Midbrain (tissue), 1 donor: ENCODE data around the gene SPON1.
A peak's percentile ranks its signal among the peaks of the same experiment; 100 is the strongest.

ENCODE experiments used
- DNase-seq: peaks from one replicate; lab custom pipeline; 2025; lab: John Stamatoyannopoulos, UW

The SPON1 gene

DNA sequence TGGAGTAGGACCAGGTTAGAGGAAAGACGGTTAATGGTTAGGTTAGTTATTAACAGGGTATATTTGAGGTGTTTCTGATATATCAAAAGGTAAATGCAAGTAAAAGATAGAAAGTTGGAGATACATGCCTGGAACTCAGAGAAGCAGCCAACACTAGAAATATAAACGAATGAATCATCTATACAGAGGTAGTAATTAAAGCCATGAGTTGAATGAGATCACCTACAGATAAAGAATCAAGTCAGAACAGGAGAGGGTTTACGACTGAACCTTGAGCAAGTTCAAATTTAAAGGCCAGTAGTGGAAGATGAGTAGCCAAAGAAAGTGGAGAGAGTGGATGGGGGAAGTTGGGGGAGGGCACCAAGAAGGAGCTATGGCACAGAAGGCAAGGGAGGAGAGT lies 73.9 kb downstream of the SPON1 start:
- no peak for DNase-seq

GRCh38 chr11:14041040-14041439 lies 78.5 kb downstream of the SPON1 start:
- DNase-seq = no peak

GRCh38 chr11:14041565-14041964 lies 79.0 kb downstream of the SPON1 start:
- no peak for DNase-seq

DNA sequence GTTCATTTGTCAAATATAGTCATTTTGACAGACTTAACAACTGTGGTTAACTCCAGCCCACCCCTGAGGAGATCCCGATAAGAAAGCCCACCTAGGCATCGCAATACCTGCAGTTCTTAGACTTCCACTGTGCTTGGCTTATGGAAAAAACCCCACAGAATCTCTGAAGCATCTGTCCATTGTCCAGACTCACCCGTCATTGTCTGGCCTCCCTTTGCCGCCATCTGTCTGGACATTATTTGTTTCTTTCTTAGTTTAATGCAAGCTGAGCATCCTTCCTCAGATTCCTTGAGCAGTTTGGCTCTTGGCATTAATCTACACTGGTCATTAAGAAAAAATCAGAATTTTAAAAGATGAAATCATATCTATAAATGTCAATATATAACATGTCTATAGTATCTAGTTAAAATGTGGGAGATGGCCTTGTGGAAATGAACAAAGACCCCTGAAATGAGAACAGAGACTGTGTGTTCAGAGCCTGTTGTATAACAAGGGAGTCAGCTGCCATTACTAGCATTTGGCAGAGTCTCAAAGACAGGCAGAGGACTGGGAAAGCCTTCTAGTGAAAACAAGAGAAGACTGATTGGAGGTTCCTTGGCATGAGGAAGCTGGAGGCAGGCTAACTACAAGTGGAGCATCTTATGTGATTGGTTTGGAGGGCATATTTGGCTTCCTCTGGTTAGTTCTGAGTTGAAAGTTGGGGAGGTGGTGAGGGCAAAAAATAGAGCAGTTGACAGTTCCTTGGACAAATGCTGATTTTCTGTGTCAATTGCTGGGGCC lies 80.4 kb downstream of the SPON1 start:
- DNase-seq = peak; percentile 59

DNA sequence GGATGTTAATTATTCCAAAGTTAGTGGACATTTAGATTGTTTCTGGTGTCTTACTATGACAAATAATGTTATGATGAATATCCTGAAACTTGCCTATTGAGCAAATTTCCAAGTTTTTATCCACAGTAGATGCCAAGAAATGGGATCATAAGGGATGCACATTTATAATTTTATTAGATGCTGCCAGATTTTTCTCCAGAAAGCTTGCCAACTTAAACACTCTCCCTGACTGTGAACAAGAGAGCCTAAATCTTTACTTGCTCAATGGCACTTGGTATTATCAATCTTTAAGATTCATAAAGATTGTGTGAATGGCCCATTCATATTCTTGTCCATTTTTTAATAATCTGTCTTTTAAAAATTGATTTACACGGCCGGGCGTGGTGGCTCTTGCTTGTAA lies 82.4 kb downstream of the SPON1 start:
- no peak for DNase-seq

GRCh38 chr11:14045417-14045816 lies 82.9 kb downstream of the SPON1 start:
- DNase-seq = no peak

DNA sequence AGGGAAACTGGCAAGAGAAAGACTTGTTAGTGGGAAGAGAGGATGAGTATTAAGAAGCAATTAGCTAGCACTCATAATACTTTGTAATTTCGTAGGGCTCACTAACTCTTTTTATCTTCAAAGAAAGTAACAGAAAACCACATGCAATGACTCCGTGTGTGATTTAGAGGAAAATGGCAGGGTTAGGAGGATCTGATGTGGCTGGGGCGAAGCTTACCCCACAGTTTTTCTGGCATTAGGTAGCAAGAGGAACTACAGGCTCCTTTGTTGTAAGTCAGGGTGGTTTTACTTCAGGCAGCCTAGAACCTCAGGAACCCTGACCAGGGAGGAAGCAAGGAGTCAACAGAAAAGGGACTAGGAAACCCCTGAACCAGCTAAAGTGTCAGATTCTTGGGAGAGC lies 89.7 kb downstream of the SPON1 start:
- DNase-seq = no peak

DNA sequence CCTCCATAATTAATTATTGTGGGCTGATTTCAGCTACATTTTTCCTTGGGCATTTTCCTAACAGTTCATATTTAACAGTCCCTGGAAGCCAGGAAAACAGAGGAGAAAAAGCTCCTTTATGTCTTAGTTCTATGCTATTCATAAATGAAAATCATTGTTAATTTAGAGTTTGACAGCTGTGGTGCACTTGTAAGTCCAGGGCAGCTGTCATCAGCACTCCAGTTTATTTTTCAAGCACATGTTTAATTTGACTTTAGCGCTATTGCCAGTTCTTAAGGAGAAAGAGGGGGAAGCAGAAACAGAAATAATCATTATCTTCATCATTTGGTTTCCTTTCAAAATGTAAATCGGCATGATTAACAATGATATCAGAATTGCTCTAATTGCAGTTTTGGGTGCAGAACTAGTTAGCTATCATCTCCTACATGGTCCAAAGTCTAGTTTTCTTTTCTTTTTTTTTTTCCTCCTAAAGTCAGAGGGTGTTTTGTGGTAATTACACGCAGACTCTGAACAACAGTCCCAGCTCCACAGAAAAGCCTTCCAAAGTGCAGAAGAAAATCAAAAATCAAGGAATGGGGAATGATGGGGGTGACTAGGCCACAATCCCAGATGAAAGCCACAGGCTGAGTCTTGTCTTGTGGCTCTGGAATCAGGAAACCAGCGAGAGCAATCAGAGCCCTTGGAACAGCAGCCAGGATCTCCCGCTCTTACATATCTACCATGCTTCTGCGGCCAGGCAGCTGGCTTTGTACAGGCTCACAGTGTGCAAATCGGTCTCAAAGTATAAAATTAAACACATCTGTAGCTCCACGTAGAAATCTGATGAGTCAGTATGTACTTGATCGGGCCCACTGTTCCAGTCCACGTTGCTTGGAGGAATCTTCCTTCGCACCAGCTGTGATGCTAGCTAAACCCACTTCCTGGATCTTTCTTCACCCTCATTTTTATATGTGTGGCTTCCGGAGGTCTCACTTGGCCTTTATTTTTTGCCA lies 91.9 kb downstream of the SPON1 start:
- DNase-seq = no peak

- no peak for DNase-seq
Measured at GRCh38 chr11:14055936-14056335, 93.4 kb downstream of the SPON1 start.

- DNase-seq = no peak
Measured at GRCh38 chr11:14058061-14058460, 95.5 kb downstream of the SPON1 start.

DNA sequence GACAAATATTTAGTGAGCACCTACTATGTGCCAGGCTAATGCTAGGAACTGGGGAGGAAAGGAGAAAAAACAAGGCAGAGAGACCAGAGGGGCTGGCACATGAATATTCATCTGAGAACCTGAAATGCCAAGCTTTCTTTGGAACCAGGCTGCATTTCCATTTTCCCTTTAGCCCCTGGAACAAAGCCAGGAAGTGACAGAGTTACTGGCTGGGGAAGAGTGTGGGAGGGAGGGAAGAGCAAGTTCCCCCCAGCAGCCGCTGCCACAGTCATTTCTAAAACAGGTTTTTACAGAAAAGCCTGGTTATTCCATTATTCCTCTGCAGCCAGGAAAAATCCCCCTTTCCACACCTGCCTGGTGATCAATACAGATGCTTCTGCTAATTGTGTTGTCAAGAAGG lies 97.0 kb downstream of the SPON1 start:
- peak; percentile 61 for DNase-seq

- DNase-seq = no peak
Measured at GRCh38 chr11:14061721-14062120, 99.2 kb downstream of the SPON1 start.

GRCh38 chr11:14065141-14065540 lies 102.6 kb downstream of the SPON1 start:
- DNase-seq = peak; percentile 31

DNA sequence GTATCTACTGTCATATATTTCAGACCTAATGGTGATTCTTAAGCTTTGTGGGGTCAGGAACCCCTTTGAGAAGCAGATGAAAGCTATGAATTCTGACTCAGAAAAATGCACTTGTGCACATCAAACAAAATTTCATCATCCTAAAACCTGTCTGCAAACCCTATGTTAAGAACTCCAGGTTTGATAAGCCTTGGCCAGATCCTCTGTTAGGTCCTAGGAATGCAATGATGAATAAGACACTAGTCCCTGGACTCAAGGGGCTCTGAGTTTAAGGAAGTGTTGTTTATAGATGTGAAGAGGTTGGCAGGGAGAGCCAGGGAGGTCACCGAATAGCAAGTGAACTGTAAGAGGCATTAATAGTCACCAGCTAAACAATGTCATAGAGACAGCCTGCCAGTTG lies 103.2 kb downstream of the SPON1 start:
- no peak for DNase-seq

DNA sequence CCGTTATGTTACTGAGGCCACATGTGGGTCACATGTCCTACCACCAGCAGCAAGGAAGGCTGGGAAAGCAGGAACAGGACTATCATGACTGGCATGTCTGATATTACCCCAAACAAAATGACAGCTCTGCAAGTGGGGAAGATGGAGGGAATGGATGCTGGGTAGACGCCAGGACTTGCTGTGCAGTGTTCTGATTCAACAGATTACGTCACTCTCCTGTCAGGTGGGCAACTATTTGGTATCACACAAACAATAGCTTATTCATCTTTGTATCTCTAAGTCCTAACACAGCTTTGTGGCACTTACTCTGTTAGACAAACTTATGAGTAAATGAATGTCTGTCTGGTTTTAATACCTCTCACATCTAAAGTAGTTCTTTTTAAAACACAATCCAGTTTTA lies 105.2 kb downstream of the SPON1 start:
- DNase-seq = no peak

- no peak for DNase-seq
Measured at GRCh38 chr11:14070896-14071295, 108.4 kb downstream of the SPON1 start.

DNA sequence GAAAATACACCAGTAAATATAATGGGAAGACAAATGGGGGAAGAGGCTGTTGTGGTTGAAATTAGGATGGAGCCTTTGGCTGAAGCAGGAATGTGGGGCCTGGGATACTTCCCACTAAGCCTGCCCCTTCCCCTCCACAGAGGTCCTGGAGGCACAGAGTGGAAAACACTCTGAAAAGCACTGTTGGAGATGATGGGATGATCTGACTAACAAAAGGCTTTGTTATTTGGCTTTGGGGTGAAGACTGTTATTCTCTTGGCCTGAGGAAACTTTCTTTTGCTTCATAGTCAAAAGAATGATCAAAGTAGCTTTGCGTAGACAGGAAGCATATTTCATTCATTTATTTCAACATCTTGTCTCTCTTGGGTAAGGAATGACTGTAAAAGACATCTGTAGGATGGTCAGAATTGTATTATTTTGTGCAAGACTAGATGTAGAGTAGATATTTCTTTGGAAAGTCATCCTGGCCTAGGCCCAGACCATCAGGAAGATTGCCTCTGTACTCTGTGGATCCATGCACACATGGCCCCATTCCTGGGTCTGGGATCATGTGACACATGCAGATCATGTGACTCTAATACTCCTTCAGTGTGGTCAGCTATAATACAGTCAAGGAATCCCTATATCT lies 111.4 kb downstream of the SPON1 start:
- DNase-seq = no peak

DNA sequence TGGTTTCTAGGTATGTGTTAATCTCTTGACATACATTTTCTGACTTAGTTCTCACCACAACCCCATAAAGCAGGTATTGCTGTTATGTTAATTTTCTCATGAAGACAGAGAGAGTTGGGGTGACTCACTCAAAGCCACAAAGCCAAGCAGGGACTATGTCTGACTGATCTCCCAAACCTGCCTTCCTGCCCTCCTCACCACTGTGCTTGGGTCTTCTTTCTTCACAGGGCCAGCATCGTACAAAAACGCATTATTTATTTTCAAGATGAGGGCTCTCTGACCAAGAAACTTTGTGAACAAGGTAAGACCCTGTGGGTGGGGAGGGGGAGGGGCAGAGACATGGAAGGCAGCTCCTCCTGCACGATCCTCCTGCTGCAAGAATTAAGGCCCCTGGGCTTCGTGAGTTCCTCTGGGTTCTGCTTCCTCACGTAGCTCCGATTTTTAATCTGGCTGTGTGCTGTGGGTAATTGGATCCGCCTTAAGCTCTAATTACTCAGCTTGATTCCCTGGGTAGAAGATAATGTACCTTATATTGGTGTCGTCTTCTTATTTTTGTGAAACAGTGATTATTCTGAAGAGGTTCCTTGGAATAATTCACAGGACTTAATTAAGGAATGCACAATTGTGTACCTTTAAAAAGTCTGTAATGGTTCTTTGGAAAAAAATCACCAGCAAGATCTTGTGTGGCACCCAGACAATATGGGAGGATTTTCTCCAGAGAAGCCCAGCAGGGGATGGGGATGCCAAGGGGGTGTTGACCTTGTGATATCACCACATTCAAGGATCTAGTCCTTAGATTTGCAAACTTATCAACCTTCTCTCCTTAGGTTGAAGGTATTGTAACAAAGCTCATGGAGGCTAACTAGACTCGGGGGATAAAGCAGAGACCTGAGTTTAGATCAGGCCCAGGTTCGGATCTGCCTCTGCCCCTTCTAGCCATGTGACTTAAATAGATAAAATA lies 112.9 kb downstream of the SPON1 start:
- no peak for DNase-seq

DNA sequence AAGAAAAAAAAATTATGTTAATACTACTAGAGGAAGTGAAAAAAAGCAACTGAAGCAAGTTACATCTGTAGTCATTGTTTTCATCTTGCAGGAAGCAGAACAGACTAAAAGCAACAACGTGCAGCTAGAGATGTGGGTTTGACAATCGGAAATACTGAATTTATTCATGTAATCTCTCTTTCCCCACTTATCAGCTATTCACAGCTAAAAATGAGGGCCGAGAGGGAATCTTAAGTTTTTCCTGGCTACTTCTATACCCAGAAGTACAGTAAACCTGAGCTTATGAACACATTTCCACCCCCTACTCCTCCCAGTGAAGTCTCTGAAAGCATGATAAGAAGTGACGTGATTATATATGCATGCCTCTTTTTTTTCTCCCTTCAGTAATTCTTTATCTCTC lies 116.5 kb downstream of the SPON1 start:
- no peak for DNase-seq

DNA sequence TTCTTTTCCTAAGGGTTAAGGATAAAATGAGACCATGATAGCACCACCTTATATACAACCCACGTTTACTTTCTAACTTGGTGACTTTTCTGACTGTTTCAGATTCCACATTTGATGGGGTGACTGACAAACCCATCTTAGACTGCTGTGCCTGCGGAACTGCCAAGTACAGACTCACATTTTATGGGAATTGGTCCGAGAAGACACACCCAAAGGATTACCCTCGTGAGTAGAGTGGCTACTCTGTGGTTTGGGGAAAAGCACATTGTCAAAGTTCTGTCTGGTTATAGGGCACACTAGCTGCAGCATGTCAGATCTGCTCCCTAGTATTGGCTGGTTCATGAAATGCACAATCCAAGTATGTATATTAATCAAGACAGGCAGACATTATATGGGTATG lies 117.3 kb downstream of the SPON1 start:
- no peak for DNase-seq

GRCh38 chr11:14081581-14082231 lies 119.2 kb downstream of the SPON1 start:
- DNase-seq = no peak
